WTC11 (cell line): Measurements from ENCODE around the gene ALDOA. TPM values are rescaled to one million over a fixed set of nuclear protein-coding genes. Genes with fewer than 3 reads are reported as not detected.

Source experiments
- ATAC-seq: fragments of 200-7000 bp; cut with Tn5 transposase; 2 replicates; pipeline ENCODE4 v1.10.0; 2021; ENCODE audit warnings: mild to moderate bottlenecking, moderate library complexity
- CTCF ChIA-PET: fragments of 300-600 bp; sonication (Branson Sonifier 250); formaldehyde crosslinking; loops from one replicate; lab custom pipeline; 2021; ENCODE audit warnings: antibody characterized with exemption; lab: Charles Lee
- POLR2A ChIA-PET: fragments of 350-600 bp; sonication (Branson Sonifier 250); formaldehyde crosslinking; loops from one replicate; lab custom pipeline; 2021; ENCODE audit warnings: antibody characterized with exemption; lab: Charles Lee
- DNase-seq: peaks from one replicate; pipeline ENCODE4 v3.0.0; 2021; ENCODE audit warnings: low spot score
- H3K27ac Mint-ChIP-seq: 2 replicates; pipeline ENCODE4 v1.8.0; 2021; ENCODE audit warnings: mixed read lengths
- H3K27me3 Mint-ChIP-seq: 2 replicates; pipeline ENCODE4 v1.8.0; 2021; ENCODE audit warnings: low read depth, mild to moderate bottlenecking, moderate library complexity, mixed read lengths
- H3K36me3 Mint-ChIP-seq: 2 replicates; pipeline ENCODE4 v1.8.0; 2021; ENCODE audit warnings: mixed read lengths
- H3K4me1 Mint-ChIP-seq: 2 replicates; pipeline ENCODE4 v1.8.0; 2022; ENCODE audit warnings: mixed read lengths
- H3K4me3 Mint-ChIP-seq: 2 replicates; pipeline ENCODE4 v1.8.0; 2021; ENCODE audit warnings: mild to moderate bottlenecking, moderate library complexity, mixed read lengths
- H3K9me3 Mint-ChIP-seq: 2 replicates; pipeline ENCODE4 v1.8.0; 2021; ENCODE audit warnings: mixed read lengths
- CREB1 ChIP-seq: sonication (generic); formaldehyde crosslinking; IDR thresholded peaks from 2 replicates; pipeline ENCODE4 v1.8.0; 2023; ENCODE audit warnings: mild to moderate bottlenecking, missing genetic modification reagents
- ELF4 ChIP-seq: sonication (generic); formaldehyde crosslinking; IDR thresholded peaks from 2 replicates; pipeline ENCODE4 v1.8.1; 2022; ENCODE audit warnings: low read depth, mild to moderate bottlenecking, moderate library complexity, missing genetic modification reagents
- FOXJ3 ChIP-seq: sonication (generic); formaldehyde crosslinking; IDR thresholded peaks from 2 replicates; pipeline ENCODE4 v1.9.0; 2021; ENCODE audit warnings: missing genetic modification reagents, mild to moderate bottlenecking, borderline replicate concordance
- FOXK1 ChIP-seq: sonication (generic); formaldehyde crosslinking; IDR thresholded peaks from 2 replicates; pipeline ENCODE4 v1.8.0; 2022; ENCODE audit warnings: mild to moderate bottlenecking, moderate library complexity, missing genetic modification reagents
- HMGA2 ChIP-seq: fragments of 250-450 bp; sonication (Bioruptor Pico); IDR thresholded peaks from 2 replicates; pipeline ENCODE4 v1.4.0; 2021; ENCODE audit warnings: mild to moderate bottlenecking, moderate library complexity
- MAX ChIP-seq: sonication (generic); formaldehyde crosslinking; IDR thresholded peaks from 2 replicates; pipeline ENCODE4 v1.8.0; 2022; ENCODE audit warnings: mild to moderate bottlenecking, missing genetic modification reagents
- MYBL2 ChIP-seq: sonication (generic); formaldehyde crosslinking; IDR thresholded peaks from 2 replicates; pipeline ENCODE4 v1.8.1; 2023; ENCODE audit warnings: mild to moderate bottlenecking, moderate library complexity, missing genetic modification reagents
- NFE2L1 ChIP-seq: sonication (generic); formaldehyde crosslinking; IDR thresholded peaks from 2 replicates; pipeline ENCODE4 v1.8.1; 2023; ENCODE audit warnings: missing genetic modification reagents
- SMAD3 ChIP-seq: sonication (generic); formaldehyde crosslinking; IDR thresholded peaks from 2 replicates; pipeline ENCODE4 v1.8.0; 2022; ENCODE audit warnings: missing genetic modification reagents, mild to moderate bottlenecking, borderline replicate concordance
- SMAD4 ChIP-seq: sonication (generic); formaldehyde crosslinking; IDR thresholded peaks from 2 replicates; pipeline ENCODE4 v1.8.0; 2022; ENCODE audit warnings: mild to moderate bottlenecking, missing genetic modification reagents
- SOX15 ChIP-seq: fragments of 250-450 bp; sonication (Bioruptor Pico); IDR thresholded peaks from 2 replicates; pipeline ENCODE4 v1.9.0; 2021; ENCODE audit warnings: mild to moderate bottlenecking
- SP1 ChIP-seq: sonication (generic); formaldehyde crosslinking; conservative IDR thresholded peaks from 2 replicates; pipeline ENCODE4 v1.8.1; 2022; ENCODE audit warnings: missing genetic modification reagents
- TCF7 ChIP-seq: sonication (generic); formaldehyde crosslinking; IDR thresholded peaks from 2 replicates; pipeline ENCODE4 v1.8.0; 2022; ENCODE audit warnings: mild to moderate bottlenecking, low read depth, missing genetic modification reagents, moderate library complexity
- TEAD1 ChIP-seq: sonication (generic); formaldehyde crosslinking; IDR thresholded peaks from 2 replicates; pipeline ENCODE4 v1.8.0; 2022; ENCODE audit warnings: mild to moderate bottlenecking, missing genetic modification reagents
- TP53 ChIP-seq: sonication (generic); formaldehyde crosslinking; IDR thresholded peaks from 2 replicates; pipeline ENCODE4 v1.8.1; 2023; ENCODE audit warnings: mild to moderate bottlenecking, missing genetic modification reagents
- ZBTB21 ChIP-seq: sonication (generic); formaldehyde crosslinking; IDR thresholded peaks from 2 replicates; pipeline ENCODE4 v1.8.1; 2023; ENCODE audit warnings: mild to moderate bottlenecking, missing genetic modification reagents, borderline replicate concordance
- ZNF219 ChIP-seq: sonication (generic); formaldehyde crosslinking; IDR thresholded peaks from 2 replicates; pipeline ENCODE4 v1.8.0; 2023; ENCODE audit warnings: missing genetic modification reagents, mild to moderate bottlenecking, borderline replicate concordance
- total RNA-seq: library from RNA; stranded (reverse); gene quantifications from 3 replicates; pipeline ENCODE4 v1.2.3, GENCODE V29; 2021
- TF ChIP-seq, protein P1 (sequence below): sonication (generic); formaldehyde crosslinking; IDR thresholded peaks from 2 replicates; pipeline ENCODE4 v1.8.1; 2022; ENCODE audit warnings: mild to moderate bottlenecking, missing genetic modification reagents, moderate library complexity, borderline replicate concordance
- TF ChIP-seq, protein P2 (sequence below): sonication (generic); formaldehyde crosslinking; IDR thresholded peaks from 2 replicates; pipeline ENCODE4 v1.8.1; 2023; ENCODE audit warnings: mild to moderate bottlenecking, missing genetic modification reagents, moderate library complexity
- TF ChIP-seq, protein P3 (sequence below): sonication (generic); formaldehyde crosslinking; IDR thresholded peaks from 2 replicates; pipeline ENCODE4 v1.8.1; 2022; ENCODE audit warnings: mild to moderate bottlenecking, moderate library complexity, missing genetic modification reagents
- TF ChIP-seq, protein P4 (sequence below): sonication (generic); formaldehyde crosslinking; IDR thresholded peaks from 2 replicates; pipeline ENCODE4 v1.8.0; 2023; ENCODE audit warnings: mild to moderate bottlenecking, missing genetic modification reagents
- TF ChIP-seq, protein P5 (sequence below): sonication (generic); formaldehyde crosslinking; IDR thresholded peaks from 2 replicates; pipeline ENCODE4 v1.8.0; 2022; ENCODE audit warnings: mild to moderate bottlenecking, missing genetic modification reagents

Gene ALDOA
- total RNA-seq, 1 experiment from 2014 or later: 1,537 TPM

DNA sequence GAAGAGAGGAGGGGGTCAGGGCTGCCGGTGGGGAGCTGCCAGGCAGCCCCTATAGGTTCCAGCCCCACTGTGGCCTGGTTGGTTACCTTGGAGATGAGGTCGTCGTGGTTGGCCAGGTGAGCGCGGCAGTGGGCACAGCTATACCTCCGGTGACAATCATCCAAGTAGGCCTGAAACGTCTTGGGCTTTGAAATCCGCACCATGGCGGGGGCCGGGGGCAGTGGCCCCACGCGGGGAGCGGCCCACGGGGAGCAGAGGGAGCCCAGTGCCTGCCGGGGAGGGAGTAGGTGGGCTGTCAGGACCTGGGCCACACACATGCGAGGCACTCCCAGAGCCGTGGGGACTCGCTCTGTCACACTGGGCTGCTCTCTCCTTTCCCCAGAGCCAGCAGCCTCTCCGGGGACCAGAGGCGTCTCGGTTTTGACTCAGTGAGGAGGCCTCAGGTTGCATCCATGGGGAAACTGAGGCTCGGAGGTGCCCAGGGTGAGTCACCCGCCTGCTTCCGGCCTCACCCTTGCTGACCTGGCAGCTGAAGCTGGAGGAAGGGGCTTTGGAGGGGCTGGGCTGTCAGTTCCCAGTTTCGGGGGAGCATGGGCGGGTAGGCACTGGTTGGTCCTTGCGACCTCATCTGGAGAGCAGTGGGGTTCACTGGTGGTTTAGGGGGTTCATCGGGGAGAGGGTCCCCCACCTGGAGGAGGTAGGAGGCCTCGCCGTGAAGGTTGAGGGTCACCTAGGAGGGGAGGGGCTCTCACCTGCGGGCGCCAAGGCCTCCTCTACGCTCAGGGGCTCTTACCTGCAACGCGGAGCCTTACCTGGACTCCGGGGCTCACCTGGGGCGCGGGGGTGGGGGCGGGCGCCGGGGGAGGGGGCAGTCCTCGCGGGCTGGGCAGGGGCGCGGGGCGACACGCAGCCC is 29.9 kb downstream of the ALDOA start:
- POLR2A ChIA-PET: interaction anchor here (1.5 kb wide), 1 partner anchor 19 kb away, joined by 3 read pairs; no protein-coding TSS in a partner anchor
- CTCF ChIA-PET: interaction anchor here (0.5 to 4.2 kb wide), 5 partner anchors 17 to 314 kb away, joined by 3 to 33 read pairs (median 7); partner anchors contain the start of gene ALDOA
- no peak for TF ChIP-seq FOXJ3
- no peak for TF ChIP-seq SMAD3
- TF ChIP-seq CREB1 (CRISPR knock-in tag): 0 out of 2 replicates have a peak, but pooled peaks have one; percentile 23
- TF ChIP-seq, protein P1, sequence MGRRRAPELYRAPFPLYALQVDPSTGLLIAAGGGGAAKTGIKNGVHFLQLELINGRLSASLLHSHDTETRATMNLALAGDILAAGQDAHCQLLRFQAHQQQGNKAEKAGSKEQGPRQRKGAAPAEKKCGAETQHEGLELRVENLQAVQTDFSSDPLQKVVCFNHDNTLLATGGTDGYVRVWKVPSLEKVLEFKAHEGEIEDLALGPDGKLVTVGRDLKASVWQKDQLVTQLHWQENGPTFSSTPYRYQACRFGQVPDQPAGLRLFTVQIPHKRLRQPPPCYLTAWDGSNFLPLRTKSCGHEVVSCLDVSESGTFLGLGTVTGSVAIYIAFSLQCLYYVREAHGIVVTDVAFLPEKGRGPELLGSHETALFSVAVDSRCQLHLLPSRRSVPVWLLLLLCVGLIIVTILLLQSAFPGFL (CRISPR knock-in tag): no peak
- no peak for TF ChIP-seq ZNF219 (CRISPR knock-in tag)
- TF ChIP-seq, protein P2, sequence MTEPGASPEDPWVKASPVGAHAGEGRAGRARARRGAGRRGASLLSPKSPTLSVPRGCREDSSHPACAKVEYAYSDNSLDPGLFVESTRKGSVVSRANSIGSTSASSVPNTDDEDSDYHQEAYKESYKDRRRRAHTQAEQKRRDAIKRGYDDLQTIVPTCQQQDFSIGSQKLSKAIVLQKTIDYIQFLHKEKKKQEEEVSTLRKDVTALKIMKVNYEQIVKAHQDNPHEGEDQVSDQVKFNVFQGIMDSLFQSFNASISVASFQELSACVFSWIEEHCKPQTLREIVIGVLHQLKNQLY (CRISPR knock-in tag): no peak
- TF ChIP-seq TCF7 (CRISPR knock-in tag): no peak
- TF ChIP-seq, protein P3, sequence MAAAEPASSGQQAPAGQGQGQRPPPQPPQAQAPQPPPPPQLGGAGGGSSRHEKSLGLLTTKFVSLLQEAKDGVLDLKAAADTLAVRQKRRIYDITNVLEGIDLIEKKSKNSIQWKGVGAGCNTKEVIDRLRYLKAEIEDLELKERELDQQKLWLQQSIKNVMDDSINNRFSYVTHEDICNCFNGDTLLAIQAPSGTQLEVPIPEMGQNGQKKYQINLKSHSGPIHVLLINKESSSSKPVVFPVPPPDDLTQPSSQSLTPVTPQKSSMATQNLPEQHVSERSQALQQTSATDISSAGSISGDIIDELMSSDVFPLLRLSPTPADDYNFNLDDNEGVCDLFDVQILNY (CRISPR knock-in tag): no peak
- TF ChIP-seq SOX15 (CRISPR knock-in tag): no peak
- peak overlapping the region; percentile 89 for H3K27ac Mint-ChIP-seq
- peak overlapping the region; percentile 75 for H3K4me3 Mint-ChIP-seq
- H3K9me3 Mint-ChIP-seq: peaks cover 22% of the 10 kb centered on the region
- ATAC-seq: peak; percentile 0; the same call in 1 of the 2 replicates
- H3K36me3 Mint-ChIP-seq: peaks cover 29% of the 10 kb centered on the region
- peaks cover 16% of the 10 kb centered on the region for H3K27me3 Mint-ChIP-seq
- no peak for DNase-seq
- H3K4me1 Mint-ChIP-seq: peaks cover 20% of the 10 kb centered on the region

- Mint-ChIP-seq H3K4me3 (peak within 1 kb of the TSS; percentile 80), H3K27me3 (peaks cover 16% of the 10 kb centered on the region)
These were observed 30.7 kb downstream of the ALDOA start, which contains the start of gene YPEL3 for GRCh38 chr16:30096105-30096861. TSS of gene YPEL3 (minus strand) at chr16:30096213. CDS start at chr16:30095482, 731 bp downstream.

More at GRCh38 chr16:30096105-30096861, 30.7 kb downstream of the ALDOA start, which contains the start of gene YPEL3:
- DNase-seq (peak; percentile 92), ATAC-seq (peak; percentile 54)
- Mint-ChIP-seq H3K9me3 (peaks cover 22% of the 10 kb centered on the region), H3K36me3 (peaks cover 29% of the 10 kb centered on the region), H3K4me1 (peaks cover 19% of the 10 kb centered on the region), H3K27ac (peak within 1 kb of the TSS; percentile 96)
- ChIA-PET POLR2A (interaction anchor here (1.2 to 1.5 kb wide), 2 partner anchors 20 to 31 kb away, joined by 3 read pairs; partner anchors contain the start of gene ALDOA), CTCF (interaction anchor here (0.5 to 4.2 kb wide), 8 partner anchors 16 to 586 kb away, joined by 3 to 33 read pairs (median 4); partner anchors contain the start of genes ALDOA and DCTPP1)
- TF ChIP-seq SP1 (CRISPR knock-in tag) (0 out of 2 replicates have a peak, but pooled peaks have one; percentile 30), ELF4 (CRISPR knock-in tag) (no peak), TP53 (CRISPR knock-in tag) (no peak), MYBL2 (CRISPR knock-in tag) (0 out of 2 replicates have a peak, but pooled peaks have one; percentile 15), TEAD1 (CRISPR knock-in tag) (0 out of 2 replicates have a peak, but pooled peaks have one; percentile 31), ZBTB21 (no peak; the same call in 1 of the 2 replicates), NFE2L1 (CRISPR knock-in tag) (peak; percentile 14; the same call in 1 of the 2 replicates), SMAD4 (CRISPR knock-in tag) (no peak), MAX (CRISPR knock-in tag) (peak; percentile 71), HMGA2 (no peak), FOXK1 (CRISPR knock-in tag) (peak; percentile 91)
- TF ChIP-seq, protein P3 (CRISPR knock-in tag): peak; percentile 90; the same call in 1 of the 2 replicates
- TF ChIP-seq, protein P4, sequence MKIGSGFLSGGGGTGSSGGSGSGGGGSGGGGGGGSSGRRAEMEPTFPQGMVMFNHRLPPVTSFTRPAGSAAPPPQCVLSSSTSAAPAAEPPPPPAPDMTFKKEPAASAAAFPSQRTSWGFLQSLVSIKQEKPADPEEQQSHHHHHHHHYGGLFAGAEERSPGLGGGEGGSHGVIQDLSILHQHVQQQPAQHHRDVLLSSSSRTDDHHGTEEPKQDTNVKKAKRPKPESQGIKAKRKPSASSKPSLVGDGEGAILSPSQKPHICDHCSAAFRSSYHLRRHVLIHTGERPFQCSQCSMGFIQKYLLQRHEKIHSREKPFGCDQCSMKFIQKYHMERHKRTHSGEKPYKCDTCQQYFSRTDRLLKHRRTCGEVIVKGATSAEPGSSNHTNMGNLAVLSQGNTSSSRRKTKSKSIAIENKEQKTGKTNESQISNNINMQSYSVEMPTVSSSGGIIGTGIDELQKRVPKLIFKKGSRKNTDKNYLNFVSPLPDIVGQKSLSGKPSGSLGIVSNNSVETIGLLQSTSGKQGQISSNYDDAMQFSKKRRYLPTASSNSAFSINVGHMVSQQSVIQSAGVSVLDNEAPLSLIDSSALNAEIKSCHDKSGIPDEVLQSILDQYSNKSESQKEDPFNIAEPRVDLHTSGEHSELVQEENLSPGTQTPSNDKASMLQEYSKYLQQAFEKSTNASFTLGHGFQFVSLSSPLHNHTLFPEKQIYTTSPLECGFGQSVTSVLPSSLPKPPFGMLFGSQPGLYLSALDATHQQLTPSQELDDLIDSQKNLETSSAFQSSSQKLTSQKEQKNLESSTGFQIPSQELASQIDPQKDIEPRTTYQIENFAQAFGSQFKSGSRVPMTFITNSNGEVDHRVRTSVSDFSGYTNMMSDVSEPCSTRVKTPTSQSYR (CRISPR knock-in tag): 0 out of 2 replicates have a peak, but pooled peaks have one; percentile 40
- TF ChIP-seq, protein P5, sequence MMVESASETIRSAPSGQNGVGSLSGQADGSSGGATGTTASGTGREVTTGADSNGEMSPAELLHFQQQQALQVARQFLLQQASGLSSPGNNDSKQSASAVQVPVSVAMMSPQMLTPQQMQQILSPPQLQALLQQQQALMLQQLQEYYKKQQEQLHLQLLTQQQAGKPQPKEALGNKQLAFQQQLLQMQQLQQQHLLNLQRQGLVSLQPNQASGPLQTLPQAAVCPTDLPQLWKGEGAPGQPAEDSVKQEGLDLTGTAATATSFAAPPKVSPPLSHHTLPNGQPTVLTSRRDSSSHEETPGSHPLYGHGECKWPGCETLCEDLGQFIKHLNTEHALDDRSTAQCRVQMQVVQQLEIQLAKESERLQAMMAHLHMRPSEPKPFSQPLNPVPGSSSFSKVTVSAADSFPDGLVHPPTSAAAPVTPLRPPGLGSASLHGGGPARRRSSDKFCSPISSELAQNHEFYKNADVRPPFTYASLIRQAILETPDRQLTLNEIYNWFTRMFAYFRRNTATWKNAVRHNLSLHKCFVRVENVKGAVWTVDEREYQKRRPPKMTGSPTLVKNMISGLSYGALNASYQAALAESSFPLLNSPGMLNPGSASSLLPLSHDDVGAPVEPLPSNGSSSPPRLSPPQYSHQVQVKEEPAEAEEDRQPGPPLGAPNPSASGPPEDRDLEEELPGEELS (CRISPR knock-in tag): peak; percentile 38; the same call in 1 of the 2 replicates
